ENCODE results near the gene OR11L1.

OR11L1 gene

DNA sequence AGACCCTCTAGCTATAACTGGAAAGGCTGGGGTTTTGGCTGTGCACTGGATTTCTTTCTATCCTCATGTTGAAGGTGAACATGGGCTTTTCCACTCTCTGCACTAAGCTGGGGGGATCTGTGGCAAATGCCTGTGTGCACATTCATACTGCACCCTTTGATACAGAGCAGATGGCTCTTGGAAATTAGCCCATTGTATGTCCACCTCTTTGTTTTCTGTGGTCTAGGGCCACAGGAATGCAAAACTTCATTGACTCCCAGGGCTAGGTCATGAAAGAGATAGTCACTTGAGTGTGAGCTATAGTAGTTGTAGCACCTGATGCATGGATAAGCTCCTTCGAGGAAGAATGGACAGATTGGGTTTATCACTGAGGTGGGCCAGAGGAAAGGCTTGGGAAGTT lies 12.0 kb downstream of the OR11L1 start:
- H3K4me3 ChIP-seq (ENCODE audit: low read depth, low read length) = no peak overlapping the region
- DNase-seq (ENCODE audit: low read depth) = no peak
- TF ChIP-seq POLR2A (IDR thresholded peaks at IDR 0.05; ENCODE audit: extremely low read depth, insufficient read length) = no peak
- TF ChIP-seq, protein P1, sequence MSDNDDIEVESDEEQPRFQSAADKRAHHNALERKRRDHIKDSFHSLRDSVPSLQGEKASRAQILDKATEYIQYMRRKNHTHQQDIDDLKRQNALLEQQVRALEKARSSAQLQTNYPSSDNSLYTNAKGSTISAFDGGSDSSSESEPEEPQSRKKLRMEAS (IDR thresholded peaks at IDR 0.05; ENCODE audit: low read depth, low read length) = no peak
- TF ChIP-seq, protein P2, sequence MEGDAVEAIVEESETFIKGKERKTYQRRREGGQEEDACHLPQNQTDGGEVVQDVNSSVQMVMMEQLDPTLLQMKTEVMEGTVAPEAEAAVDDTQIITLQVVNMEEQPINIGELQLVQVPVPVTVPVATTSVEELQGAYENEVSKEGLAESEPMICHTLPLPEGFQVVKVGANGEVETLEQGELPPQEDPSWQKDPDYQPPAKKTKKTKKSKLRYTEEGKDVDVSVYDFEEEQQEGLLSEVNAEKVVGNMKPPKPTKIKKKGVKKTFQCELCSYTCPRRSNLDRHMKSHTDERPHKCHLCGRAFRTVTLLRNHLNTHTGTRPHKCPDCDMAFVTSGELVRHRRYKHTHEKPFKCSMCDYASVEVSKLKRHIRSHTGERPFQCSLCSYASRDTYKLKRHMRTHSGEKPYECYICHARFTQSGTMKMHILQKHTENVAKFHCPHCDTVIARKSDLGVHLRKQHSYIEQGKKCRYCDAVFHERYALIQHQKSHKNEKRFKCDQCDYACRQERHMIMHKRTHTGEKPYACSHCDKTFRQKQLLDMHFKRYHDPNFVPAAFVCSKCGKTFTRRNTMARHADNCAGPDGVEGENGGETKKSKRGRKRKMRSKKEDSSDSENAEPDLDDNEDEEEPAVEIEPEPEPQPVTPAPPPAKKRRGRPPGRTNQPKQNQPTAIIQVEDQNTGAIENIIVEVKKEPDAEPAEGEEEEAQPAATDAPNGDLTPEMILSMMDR (IDR thresholded peaks at IDR 0.05; ENCODE audit: low read depth, low read length) = no peak

DNA sequence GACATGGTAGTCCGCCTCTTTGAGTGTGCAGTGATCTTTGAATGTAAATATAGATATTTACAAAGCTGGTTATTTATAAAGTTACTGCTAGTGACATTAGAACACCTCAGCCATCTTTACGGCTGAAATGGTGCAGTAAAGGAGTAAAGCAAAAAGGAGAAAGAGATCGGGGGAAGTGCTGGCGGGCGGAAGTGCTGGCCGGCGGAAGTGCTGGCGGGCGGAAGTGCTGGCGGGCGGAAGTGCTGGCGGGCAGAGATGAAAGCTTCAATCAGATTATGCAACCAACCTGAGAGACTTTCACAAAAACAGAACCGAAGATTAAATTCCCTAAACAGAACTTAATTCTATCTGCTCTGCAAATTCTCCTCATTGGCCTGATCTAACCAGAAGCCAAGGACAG lies 16.3 kb downstream of the OR11L1 start:
- no peak for DNase-seq (ENCODE audit: low read depth)
- H3K4me3 ChIP-seq (ENCODE audit: low read depth, low read length) = no peak overlapping the region
- TF ChIP-seq MYC (IDR thresholded peaks at IDR 0.05; ENCODE audit: low read depth, low read length) = no peak
- TF ChIP-seq POLR2A (IDR thresholded peaks at IDR 0.05; ENCODE audit: extremely low read depth, insufficient read length) = no peak
- TF ChIP-seq, protein P1 (IDR thresholded peaks at IDR 0.05; ENCODE audit: low read depth, low read length) = no peak
- TF ChIP-seq, protein P2 (IDR thresholded peaks at IDR 0.05; ENCODE audit: low read depth, low read length) = no peak

DNA sequence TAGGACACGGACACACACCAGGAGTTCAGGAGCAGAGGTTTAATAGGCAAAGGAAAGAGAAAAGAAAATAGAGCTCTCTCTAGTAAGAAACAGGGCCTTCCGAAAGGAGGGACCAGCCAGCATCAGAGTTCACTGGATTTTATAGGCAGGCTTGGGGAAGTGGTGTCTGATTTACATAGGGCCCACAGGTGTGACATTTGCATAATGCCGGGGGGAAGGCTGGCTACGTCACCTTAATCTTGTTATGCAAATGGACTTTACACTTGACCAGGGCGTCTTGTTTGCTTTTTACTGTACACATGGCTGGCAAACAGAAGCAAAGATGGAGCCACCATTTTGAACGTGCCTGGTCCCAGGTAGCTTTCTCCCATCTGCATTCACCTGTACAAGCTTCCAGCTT lies 17.7 kb downstream of the OR11L1 start, which contains the start of gene OR14A16:
Gene OR14A16 (minus strand): TSS at position 97 of the 400 bp plus-strand sequence. CDS start 8,390 bp downstream, outside the sequence.
- TF ChIP-seq MYC (IDR thresholded peaks at IDR 0.05; ENCODE audit: low read depth, low read length) (no peak), POLR2A (IDR thresholded peaks at IDR 0.05; ENCODE audit: extremely low read depth, insufficient read length) (no peak)
- TF ChIP-seq, protein P2 (IDR thresholded peaks at IDR 0.05; ENCODE audit: low read depth, low read length) = no peak
- TF ChIP-seq, protein P1 (IDR thresholded peaks at IDR 0.05; ENCODE audit: low read depth, low read length) = no peak
- no peak for DNase-seq (ENCODE audit: low read depth)
- H3K4me3 ChIP-seq (ENCODE audit: low read depth, low read length) = no peak within 1 kb of the TSS

DNA sequence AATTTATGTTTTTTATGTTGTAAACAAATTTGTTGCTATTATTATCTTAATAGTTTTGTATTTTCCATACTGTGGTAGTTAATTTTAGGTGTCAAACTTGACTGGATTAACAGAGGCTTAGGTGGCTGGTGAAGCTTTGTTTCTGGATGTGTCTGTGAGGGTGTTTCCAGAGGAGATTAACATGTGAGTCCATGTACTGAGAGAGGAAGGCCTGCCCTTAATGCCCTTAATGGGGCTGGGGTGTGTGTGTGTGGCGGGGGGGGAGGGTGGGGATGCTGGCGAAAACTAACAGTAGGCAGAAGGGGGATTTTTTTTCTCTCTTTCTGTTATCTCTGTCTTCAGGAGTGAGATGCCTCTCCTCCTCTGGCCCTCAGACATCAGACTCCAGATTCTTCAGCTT lies 19.6 kb downstream of the OR11L1 start:
- no peak for DNase-seq (ENCODE audit: low read depth)
- no peak for TF ChIP-seq POLR2A (IDR thresholded peaks at IDR 0.05; ENCODE audit: extremely low read depth, insufficient read length)
- TF ChIP-seq, protein P1 (IDR thresholded peaks at IDR 0.05; ENCODE audit: low read depth, low read length) = no peak
- TF ChIP-seq, protein P2 (IDR thresholded peaks at IDR 0.05; ENCODE audit: low read depth, low read length) = no peak
- no peak for TF ChIP-seq MYC (IDR thresholded peaks at IDR 0.05; ENCODE audit: low read depth, low read length)
- H3K4me3 ChIP-seq (ENCODE audit: low read depth, low read length) = no peak overlapping the region

DNA sequence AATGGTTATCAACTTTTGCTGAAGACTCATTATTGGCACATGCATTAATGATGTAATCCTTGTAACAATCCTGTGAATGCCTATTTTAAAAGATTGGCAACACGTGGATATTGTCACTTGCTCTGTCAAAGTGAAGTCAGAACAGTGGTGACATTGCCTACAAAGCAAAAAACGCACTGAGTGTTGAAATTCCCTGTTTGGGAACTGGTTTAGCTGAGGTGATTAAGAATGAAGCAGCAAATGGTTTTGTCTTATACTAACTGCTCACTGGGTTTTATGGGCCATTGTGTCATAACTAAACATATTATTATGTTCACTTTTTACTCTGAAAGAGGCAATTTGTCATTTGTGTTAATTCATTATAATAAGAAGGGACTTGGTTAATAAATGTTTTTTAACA lies 29.1 kb downstream of the OR11L1 start:
- DNase-seq (ENCODE audit: low read depth) = no peak
- no peak for TF ChIP-seq POLR2A (IDR thresholded peaks at IDR 0.05; ENCODE audit: extremely low read depth, insufficient read length)
- TF ChIP-seq MYC (IDR thresholded peaks at IDR 0.05; ENCODE audit: low read depth, low read length) = no peak
- TF ChIP-seq, protein P2 (IDR thresholded peaks at IDR 0.05; ENCODE audit: low read depth, low read length) = no peak
- TF ChIP-seq, protein P1 (IDR thresholded peaks at IDR 0.05; ENCODE audit: low read depth, low read length) = no peak
- no peak overlapping the region for H3K4me3 ChIP-seq (ENCODE audit: low read depth, low read length)
